Fibroblast of lung (primary cell): ENCODE data around the gene BTBD17. TPM values are rescaled to one million over a fixed set of nuclear protein-coding genes. Genes with fewer than 3 reads are reported as not detected.

Experiments used
- DNase-seq, 2 donors: peaks; one replicate each; pipeline versions ENCODE4 v3.0.0 to v3.0.0-alpha.2; 2010; ENCODE audit warnings: low read depth in 2 of 2
- H2AFZ ChIP-seq: 2 replicates; pipeline ENCODE4 v1.5.1; 2012; ENCODE audit warnings: low read length, control low read depth, inconsistent platforms
- H3K27ac ChIP-seq: 2 replicates; pipeline ENCODE4 v1.5.1; 2011; ENCODE audit warnings: low read length, control low read depth; ENCODE audit not compliant: insufficient read depth
- H3K27me3 ChIP-seq: 2 replicates; pipeline ENCODE4 v1.5.1; 2011; ENCODE audit warnings: mild to moderate bottlenecking, low read length; ENCODE audit not compliant: control insufficient read depth, insufficient read depth
- H3K36me3 ChIP-seq: 2 replicates; pipeline ENCODE4 v1.5.1; 2011; ENCODE audit warnings: low read length; ENCODE audit not compliant: control insufficient read depth, insufficient read depth
- H3K4me1 ChIP-seq: 2 replicates; pipeline ENCODE4 v1.5.1; 2011; ENCODE audit warnings: low read length; ENCODE audit not compliant: control insufficient read depth, insufficient read depth; ENCODE audit errors: extremely low read depth
- H3K4me2 ChIP-seq: 2 replicates; pipeline ENCODE4 v1.5.1; 2011; ENCODE audit warnings: low read length, control low read depth; ENCODE audit not compliant: insufficient read depth; ENCODE audit errors: extremely low read depth
- H3K4me3 ChIP-seq, 4 experiments: fragments of 200-600 bp in 1 of 4; sonication (generic) in 1 of 4; replicated peaks in 1 of 4; 2 replicates each; pipeline ENCODE4 v1.5.1; 2011 to 2016; ENCODE audit warnings: low read length in 4 of 4, low read depth in 3 of 4, mild to moderate bottlenecking in 3 of 4, control low read depth in 2 of 4, inconsistent platforms in 1 of 4, mixed read lengths in 1 of 4; ENCODE audit not compliant: insufficient read depth in 1 of 4; ENCODE audit errors: control extremely low read depth in 1 of 4
- H3K79me2 ChIP-seq: 2 replicates; pipeline ENCODE4 v1.5.1; 2012; ENCODE audit warnings: mild to moderate bottlenecking, low read length, inconsistent platforms; ENCODE audit not compliant: control insufficient read depth, insufficient read depth
- H3K9ac ChIP-seq: 2 replicates; pipeline ENCODE4 v1.5.1; 2011; ENCODE audit warnings: mild to moderate bottlenecking, low read length, control low read depth; ENCODE audit not compliant: insufficient read depth
- H3K9me3 ChIP-seq: 2 replicates; pipeline ENCODE4 v1.5.1; 2012; ENCODE audit warnings: low read depth, low read length; ENCODE audit not compliant: control insufficient read depth, insufficient read depth
- H4K20me1 ChIP-seq: 2 replicates; pipeline ENCODE4 v1.5.1; 2011; ENCODE audit warnings: low read length; ENCODE audit not compliant: control insufficient read depth, insufficient read depth; ENCODE audit errors: extremely low read depth
- EZH2 ChIP-seq: IDR thresholded peaks from 2 replicates; pipeline ENCODE4 v1.5.1; 2012; ENCODE audit warnings: low read length, control low read depth, mild to moderate bottlenecking; ENCODE audit errors: missing control alignments
- polyA plus RNA-seq, 2 donors: library from polyadenylated mRNA; depleted of rRNA in 1 of 2; stranded (reverse) in 1 of 2; unstranded in 1 of 2; fragments of >200 nt; gene quantifications; 2 replicates each; pipeline ENCODE4 v1.2.1, GENCODE V29; 2011 to 2012; ENCODE audit warnings: missing spikeins in 1 of 2
- total RNA-seq: library from RNA; depleted of rRNA; stranded (reverse); fragments of >200 nt; gene quantifications from 2 replicates; pipeline ENCODE4 v1.2.1, GENCODE V29; 2014
- TF ChIP-seq, protein P1 (sequence below), 2 donors: IDR thresholded peaks in 1 of 2; conservative IDR thresholded peaks in 1 of 2; 1 replicate in 1 of 2; 2 replicates in 1 of 2; pipeline ENCODE4 v1.5.1; 2011 to 2012; ENCODE audit warnings: low read length in 2 of 2, control low read depth in 1 of 2, inconsistent platforms in 1 of 2, low read depth in 1 of 2, mild to moderate bottlenecking in 1 of 2

The BTBD17 gene
- total and polyA plus RNA-seq, 2 donors (not counting 1 experiment from before 2014, with no cell fraction given): under 0.01 TPM; not detected in 1

GRCh38 chr17:74402048-74402447 is 40.4 kb upstream of the BTBD17 start:
- Histone ChIP-seq H3K36me3 (no peaks in the 10 kb centered on the region), H4K20me1 (no peaks in the 10 kb centered on the region), H3K9me3 (no peaks in the 10 kb centered on the region), H3K9ac (no peak overlapping the region), H3K4me3 (no peak overlapping the region), H3K79me2 (no peaks in the 10 kb centered on the region), H3K27me3 (no peaks in the 10 kb centered on the region), H3K4me1 (no peaks in the 10 kb centered on the region), H3K27ac (no peak overlapping the region), H3K4me2 (no peak overlapping the region), H2AFZ (no peak overlapping the region)
- no peak for DNase-seq
- no peak for TF ChIP-seq EZH2
- TF ChIP-seq, protein P1, sequence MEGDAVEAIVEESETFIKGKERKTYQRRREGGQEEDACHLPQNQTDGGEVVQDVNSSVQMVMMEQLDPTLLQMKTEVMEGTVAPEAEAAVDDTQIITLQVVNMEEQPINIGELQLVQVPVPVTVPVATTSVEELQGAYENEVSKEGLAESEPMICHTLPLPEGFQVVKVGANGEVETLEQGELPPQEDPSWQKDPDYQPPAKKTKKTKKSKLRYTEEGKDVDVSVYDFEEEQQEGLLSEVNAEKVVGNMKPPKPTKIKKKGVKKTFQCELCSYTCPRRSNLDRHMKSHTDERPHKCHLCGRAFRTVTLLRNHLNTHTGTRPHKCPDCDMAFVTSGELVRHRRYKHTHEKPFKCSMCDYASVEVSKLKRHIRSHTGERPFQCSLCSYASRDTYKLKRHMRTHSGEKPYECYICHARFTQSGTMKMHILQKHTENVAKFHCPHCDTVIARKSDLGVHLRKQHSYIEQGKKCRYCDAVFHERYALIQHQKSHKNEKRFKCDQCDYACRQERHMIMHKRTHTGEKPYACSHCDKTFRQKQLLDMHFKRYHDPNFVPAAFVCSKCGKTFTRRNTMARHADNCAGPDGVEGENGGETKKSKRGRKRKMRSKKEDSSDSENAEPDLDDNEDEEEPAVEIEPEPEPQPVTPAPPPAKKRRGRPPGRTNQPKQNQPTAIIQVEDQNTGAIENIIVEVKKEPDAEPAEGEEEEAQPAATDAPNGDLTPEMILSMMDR (conservative IDR thresholded peaks at IDR 0.05 in 1 of 2, IDR thresholded peaks at IDR 0.05 in 1 of 2; ENCODE audit: low read depth in 1 of 2, low read length in 2 of 2): no peak

- TF ChIP-seq, protein P1 (conservative IDR thresholded peaks at IDR 0.05 in 1 of 2, IDR thresholded peaks at IDR 0.05 in 1 of 2; ENCODE audit: low read depth in 1 of 2, low read length in 2 of 2): no peak
- TF ChIP-seq EZH2: no peak
- H3K9ac ChIP-seq: no peak overlapping the region
- no peaks in the 10 kb centered on the region for H3K36me3 ChIP-seq
- no peaks in the 10 kb centered on the region for H4K20me1 ChIP-seq
- H3K4me3 ChIP-seq: no peak overlapping the region
- H2AFZ ChIP-seq: no peak overlapping the region
- H3K9me3 ChIP-seq: no peaks in the 10 kb centered on the region
- no peaks in the 10 kb centered on the region for H3K27me3 ChIP-seq
- H3K27ac ChIP-seq: no peak overlapping the region
- DNase-seq: no peak
- no peaks in the 10 kb centered on the region for H3K79me2 ChIP-seq
- no peak overlapping the region for H3K4me2 ChIP-seq
- no peaks in the 10 kb centered on the region for H3K4me1 ChIP-seq
These were observed 34.9 kb upstream of the BTBD17 start for GRCh38 chr17:74396567-74396966.

DNA sequence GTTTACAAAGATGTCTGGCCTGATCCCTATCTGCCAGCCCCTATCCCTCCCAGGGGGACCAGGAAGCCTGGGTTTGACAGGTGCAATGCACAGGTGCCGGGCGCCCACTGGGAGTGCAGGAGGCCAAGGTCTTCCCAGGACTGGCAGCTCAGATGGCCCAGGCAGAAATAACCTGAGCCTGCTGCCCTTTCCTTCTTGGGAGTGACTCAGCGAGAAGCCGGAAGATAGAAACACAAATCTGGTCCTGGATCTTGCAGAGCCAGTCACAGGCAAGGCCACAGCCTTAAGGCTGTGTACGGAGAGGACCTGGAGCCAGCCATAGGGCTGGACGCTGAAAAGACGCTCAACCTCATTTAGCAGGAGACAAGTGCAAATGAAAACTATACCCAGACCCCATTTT is 33.3 kb upstream of the BTBD17 start:
- no peaks in the 10 kb centered on the region for H3K36me3 ChIP-seq
- no peak overlapping the region for H3K4me2 ChIP-seq
- H3K9me3 ChIP-seq: no peaks in the 10 kb centered on the region
- H3K27me3 ChIP-seq: no peaks in the 10 kb centered on the region
- H3K4me3 ChIP-seq: no peak overlapping the region
- no peak overlapping the region for H3K27ac ChIP-seq
- no peaks in the 10 kb centered on the region for H4K20me1 ChIP-seq
- TF ChIP-seq, protein P1 (conservative IDR thresholded peaks at IDR 0.05 in 1 of 2, IDR thresholded peaks at IDR 0.05 in 1 of 2; ENCODE audit: low read depth in 1 of 2, low read length in 2 of 2): no peak
- no peak for TF ChIP-seq EZH2
- no peaks in the 10 kb centered on the region for H3K79me2 ChIP-seq
- DNase-seq: no peak
- no peak overlapping the region for H3K9ac ChIP-seq
- H2AFZ ChIP-seq: no peak overlapping the region
- H3K4me1 ChIP-seq: no peaks in the 10 kb centered on the region
